Stimulated activated CD4-positive, alpha-beta T cell treated with anti-CD3 and anti-CD28 coated beads, Interleukin-15, amount 100 ng/mL, for 48 hours (primary cell): ENCODE data around the gene VSTM1.

Source experiments
- DNase-seq, 2 donors: peaks; one replicate each; pipeline ENCODE4 v3.0.0-alpha.2; 2020; ENCODE audit warnings: low read depth in 2 of 2

The VSTM1 gene

DNA sequence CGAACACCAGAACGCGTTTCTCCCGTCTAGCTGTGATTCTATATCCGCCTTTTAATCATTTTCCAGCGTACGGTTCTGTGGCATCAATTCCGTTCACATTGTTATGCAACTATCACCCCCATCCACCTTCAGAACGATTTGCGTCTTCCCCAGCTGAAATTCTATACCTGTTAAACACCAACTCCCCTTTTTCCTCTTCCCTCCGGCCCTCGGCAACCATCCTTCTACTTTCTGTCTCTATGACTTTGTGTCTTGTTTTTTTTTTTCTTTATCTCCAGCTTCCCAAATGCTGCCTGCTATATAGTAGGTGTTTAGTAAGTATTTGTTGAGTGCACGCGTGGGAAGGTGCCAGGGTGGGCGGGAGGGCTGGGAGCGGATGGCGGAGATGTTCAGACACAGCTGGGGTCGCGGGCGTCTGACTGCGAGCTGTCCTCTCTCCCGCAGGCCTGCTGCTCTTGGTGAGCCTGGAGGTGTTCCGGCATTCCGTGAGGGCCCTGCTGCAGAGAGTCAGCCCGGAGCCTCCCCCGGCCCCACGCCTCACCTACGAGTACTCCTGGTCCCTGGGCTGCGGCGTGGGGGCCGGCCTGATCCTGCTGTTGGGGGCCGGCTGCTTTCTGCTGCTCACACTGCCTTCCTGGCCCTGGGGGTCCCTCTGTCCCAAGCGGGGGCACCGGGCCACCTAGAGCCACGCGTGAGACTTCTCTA lies 52.0 kb downstream of the VSTM1 start:
- no peak for DNase-seq

DNA sequence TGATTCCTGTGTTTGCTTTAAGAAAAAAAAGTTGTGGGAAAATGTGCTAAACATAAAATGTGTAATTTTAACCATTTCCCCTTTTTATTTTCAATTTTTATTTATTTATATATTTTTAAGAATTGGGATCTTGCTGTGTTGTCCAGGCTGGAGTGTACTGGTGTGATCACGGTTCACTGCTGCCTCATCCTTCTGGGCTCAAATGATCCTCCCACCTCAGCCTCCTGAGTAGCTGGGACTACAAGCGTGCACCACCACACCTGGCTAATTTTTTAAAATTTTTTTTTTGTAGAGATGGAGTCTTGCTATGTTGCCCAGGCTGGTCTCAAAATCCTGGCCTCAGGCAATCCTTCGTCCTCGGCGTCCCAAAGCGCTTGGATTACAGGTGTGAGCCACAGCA lies 53.2 kb downstream of the VSTM1 start:
- DNase-seq, result no peak

DNA sequence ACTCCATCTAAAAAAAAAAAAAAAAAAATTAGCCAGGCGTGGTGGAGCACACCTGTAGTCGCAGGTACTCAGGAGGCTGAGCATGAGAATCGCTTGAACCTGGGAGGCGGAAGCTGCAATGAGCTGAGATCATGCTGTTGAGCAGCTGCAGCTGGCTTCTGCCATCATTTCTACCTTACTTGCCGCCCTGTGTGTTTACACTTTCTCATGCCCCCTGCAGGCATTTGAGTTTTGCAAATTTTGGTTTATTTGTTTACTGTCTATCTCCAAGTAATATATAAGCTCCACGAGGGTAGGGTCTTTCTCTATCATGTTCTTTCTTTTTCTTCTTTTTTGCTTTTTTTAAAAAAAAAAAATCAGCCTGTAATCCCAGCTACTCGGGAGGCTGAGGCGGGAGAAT lies 54.3 kb downstream of the VSTM1 start:
- no peak for DNase-seq

DNA sequence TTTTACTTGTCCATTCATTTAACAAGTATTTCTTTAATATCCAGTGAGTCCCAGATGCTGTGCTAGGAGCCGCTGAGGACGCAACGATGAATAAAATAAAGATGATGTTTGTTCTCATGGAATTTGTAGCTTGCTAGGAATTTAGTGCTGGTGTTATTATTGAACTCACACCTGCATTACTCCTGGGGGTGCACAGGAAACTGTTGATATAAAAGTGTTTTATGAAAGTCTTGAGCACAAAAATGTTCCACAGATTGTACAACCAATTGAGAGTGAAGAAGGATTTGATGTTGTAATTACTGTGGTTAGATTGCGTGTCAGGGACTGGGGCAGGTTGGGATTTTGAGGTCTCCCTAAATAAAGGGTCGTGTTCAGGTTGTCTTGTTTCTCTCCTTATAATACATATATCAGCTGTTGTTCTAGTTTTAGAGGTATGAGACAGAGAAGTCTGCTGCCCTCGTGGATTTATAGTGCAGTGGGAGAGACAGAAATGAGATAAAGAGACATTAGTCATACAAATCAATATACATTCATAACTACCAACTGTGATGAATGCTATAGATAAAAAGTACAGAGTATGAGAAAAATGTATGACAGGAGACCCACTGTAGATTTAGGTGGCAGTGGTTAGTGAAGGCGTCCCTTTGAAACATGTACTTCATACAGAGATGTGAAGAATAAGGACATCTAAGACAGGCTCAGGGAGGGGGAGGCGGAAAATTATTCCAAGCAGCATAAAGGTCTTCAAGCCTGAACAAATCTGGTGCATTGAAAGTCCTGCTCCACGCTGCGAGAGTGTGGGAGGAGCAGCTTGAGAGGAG lies 61.0 kb downstream of the VSTM1 start:
- no peak for DNase-seq

DNA sequence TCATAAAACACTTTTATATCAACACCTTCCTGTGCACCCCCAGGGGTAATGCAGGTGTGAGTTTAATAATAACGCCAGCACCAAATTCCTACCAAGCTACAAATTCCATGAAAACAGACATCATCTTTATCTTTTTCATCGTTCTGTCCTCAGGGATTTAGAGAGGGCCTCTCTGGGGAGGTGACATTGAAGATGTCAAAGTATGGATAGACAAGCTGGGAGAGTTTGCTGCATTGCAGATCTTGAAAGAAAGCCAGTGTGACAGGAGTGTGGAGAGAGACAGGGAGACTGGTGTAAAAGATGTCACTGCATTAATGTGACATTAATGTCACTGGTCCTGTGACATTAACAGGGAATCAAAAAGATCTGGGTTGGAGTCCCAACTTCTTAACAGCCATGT lies 62.2 kb downstream of the VSTM1 start:
- no peak for DNase-seq

DNA sequence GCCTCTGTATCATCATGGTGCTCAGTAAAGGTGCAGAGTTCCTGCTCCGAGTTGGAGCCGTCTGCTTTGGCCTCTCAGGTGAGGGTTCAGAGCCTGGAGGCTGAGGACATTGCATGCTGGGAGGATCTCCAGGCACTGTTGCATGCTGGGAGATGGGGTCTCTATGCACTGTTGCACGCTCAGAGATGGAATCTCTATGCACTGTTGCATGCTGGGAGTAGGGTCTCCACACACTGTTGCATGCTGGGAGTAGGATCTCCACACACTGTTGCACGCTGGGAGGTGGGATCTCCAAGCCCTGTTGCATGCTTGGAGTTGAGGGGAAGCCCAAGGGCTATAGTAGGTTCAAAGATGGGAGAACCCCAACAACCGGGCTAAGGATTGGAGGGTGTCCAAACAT lies 64.0 kb downstream of the VSTM1 start:
- no peak for DNase-seq

DNA sequence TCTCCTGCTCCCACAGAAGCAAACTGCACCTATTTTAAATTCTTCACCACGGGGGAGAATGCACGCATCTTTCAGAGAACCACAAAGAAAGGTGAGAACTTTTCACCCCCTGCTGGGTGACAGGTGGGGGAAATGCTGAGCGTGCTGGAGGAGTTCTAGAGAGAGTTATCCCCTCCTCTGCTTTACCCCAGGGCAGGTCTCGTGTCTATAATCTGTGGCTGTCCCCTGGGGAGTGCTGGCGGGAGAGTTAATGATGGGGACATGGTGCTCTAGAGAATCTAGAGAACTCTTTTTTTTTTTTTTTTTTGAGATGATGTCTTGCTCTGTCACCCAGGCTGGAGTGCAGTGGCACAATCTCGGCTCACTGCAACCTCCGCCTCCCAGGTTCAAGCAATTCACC lies 65.5 kb downstream of the VSTM1 start:
- DNase-seq, result no peak

DNA sequence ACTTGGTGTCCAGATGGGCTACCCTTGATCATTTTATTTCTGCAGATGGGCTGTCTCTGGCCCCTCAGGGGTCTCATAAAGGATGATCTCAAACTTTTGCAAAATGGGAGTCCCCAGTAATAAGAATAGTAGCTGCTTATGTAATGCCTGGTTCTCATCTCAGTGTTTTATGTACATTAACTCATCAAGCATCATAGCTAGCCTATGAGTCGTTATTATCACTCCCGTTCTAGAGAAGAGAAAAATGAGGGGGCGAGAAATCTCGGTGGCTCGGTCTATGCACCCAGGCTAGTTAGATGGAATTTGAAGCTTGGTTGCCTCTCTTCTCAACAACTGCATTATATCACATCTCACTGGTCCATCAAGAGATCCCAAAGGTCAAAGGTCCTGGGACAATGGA lies 68.9 kb downstream of the VSTM1 start:
- no peak for DNase-seq

DNA sequence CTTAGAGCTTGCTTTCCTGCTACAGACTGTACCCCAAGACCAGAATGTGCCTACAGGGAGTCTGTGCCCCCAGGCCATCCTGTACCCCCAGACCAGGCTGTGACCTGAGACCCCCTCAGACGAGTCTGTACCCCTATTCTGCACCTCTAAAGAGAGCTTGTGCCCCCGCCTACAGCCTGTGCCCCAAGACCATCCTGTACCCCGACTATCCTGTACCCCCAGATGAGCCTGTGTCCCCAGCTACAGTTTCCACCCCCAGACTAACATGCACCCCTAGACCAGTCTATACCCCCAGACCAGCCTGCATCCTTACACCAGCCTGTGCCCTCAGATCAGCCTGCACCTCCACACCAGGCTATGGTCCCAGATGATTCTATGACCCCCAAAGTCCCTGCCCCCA lies 70.2 kb downstream of the VSTM1 start:
- DNase-seq, result no peak

DNA sequence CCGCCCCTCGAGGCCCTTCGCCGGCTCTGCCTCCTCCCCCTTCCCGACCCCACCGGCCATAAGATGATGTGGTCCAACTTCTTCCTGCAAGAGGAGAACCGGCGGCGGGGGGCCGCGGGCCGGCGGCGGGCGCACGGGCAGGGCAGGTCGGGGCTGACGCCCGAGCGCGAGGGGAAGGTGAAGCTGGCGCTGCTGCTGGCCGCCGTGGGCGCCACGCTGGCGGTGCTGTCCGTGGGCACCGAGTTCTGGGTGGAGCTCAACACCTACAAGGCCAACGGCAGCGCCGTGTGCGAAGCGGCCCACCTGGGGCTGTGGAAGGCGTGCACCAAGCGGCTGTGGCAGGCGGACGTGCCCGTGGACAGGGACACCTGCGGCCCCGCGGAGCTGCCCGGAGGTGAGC lies 70.9 kb downstream of the VSTM1 start:
- no peak for DNase-seq

DNA sequence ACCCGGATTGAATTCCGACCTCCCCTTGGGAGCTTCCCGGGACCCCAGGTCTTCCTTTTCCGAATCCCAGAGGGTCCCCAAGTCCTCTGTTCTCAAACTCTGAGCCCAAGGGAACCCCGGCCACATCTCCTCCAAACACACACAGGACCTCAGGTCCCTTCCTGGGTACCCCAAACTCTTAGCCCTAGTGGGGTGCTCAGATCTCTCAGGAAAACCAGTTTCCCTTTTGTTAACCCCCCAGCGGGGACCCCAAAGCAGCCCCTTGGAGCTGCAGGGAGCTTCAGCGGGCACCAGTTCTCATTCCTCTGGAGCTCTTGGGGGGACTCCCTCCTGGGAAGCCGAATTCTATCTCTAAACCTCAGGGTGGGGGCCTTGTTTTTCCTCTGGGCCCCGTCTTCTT lies 71.5 kb downstream of the VSTM1 start:
- DNase-seq, result no peak

DNA sequence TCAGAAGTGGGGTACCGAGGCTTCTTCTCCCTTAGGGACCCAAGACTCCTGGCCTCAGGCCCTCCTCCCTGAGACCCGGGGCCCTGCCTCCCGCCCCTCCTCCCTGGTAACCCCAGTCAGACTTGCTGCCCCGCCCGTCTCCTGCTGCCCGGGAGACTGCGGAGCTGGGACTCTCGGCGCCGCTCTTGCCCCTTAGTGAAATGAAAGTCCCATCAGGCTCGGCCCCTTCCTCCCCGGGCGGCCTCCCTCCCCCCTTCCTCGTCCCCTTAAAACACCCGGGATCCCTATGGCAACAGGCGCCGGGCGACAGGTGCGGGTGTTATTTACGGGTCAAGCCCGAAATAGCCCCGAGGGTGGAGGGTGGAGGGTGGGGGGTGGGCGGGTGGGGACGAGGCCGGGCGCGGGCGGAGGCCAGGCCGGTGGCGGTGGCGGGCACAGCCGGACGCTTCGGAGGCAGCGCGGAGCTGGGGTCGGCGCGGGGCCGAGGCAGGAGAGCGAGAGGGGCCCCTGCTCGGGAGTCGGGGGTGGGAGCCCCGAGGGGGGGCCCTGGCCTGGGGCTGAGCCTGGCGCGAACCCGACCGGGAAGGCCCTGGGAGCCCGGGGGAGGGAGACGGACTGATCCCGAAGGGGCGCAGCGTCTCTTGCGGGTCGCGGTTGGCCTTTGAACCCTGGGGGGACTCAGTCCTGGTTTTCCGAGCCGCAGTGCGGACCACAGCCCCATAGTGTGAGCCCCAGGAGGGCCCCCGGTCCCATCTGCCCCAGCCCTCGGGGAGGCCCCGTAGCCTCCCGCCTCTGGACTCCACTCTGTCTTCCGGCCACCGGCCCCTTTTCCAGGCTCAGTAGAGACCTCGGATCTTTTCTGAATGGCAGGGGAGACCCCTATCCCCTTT lies 72.2 kb downstream of the VSTM1 start, which contains the start of gene CACNG6:
Gene CACNG6, plus strand, starts transcription at position 414 of the 890 bp plus-strand sequence. CDS start 1,241 bp downstream, outside the sequence.
- DNase-seq, result no peak
